Effector CD8-positive, alpha-beta T cell (primary cell): ENCODE data around the gene DTX3.
"Not testable (repeated sequence)": the region's sequence is repeated elsewhere in the genome, so short reads cannot be mapped to it uniquely, and the experiment has no call there.

Source experiments
- DNase-seq: peaks from one replicate; lab custom pipeline; 2025; lab: John Stamatoyannopoulos, UW

Gene DTX3

DNA sequence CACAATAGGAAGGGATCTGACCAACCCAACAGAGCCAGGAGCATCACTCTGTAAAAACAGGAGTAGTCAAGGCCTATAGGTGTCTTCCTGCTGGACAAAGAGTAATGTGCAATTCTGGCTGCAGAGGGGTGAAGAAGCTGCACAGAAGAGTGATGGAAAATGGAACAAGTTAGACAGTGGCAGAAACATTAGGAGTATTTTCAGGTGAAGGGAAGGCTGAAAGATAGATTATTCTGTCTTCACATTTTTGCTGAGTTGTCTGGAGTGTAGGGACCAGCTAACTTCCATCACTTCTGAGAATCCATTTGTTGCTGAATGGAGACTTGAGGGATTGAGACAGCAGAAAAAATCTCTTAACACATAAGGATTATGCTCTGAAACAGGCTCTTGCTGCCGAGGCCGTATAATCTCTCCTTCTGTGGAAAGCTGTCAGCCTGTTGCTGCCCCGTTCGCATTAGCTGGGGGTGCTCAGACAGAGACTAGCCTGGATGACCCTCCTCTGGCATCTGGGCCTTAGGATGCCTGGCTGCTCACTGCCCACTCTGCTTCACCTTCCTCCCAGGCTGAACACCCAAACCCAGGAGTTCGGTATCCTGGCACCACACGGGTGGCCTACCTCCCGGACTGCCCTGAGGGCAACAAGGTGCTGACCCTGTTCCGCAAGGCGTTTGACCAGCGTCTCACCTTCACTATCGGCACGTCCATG lies 3.5 kb downstream of the DTX3 start:
- no peak for DNase-seq

DNA sequence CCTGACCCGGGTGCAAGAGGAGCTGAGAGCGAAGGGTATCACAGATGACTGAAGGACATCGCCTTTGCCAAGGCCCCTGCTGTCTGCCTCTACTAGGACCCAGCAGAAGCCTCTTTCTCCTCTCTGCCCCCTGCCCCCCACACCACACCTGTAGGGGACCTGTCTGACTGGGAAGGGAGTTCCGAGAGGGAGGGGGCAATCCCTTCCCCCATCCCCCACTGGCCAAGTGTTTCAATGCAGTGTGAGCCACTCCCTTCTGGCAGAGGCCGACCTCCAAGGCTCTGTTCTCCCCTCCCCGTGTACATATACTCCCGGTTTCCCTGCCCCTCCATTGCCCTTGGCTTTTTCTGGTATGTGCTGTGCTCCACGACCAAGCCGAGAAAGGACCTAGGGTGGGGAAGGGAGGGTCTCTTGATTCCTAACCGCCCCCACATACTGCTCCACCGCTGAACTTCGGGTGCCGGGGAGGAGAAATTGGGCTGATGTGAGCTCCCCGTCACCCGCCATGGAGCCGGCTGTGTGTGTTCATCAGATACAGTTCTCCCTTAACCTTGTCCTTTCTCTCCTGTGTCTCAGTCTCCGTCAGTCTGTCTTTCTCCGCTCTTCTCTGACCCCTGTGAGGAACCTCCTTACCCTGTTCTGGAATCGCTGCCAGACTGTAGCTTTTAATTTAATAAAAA lies 4.6 kb downstream of the DTX3 start:
- no peak for DNase-seq

DNA sequence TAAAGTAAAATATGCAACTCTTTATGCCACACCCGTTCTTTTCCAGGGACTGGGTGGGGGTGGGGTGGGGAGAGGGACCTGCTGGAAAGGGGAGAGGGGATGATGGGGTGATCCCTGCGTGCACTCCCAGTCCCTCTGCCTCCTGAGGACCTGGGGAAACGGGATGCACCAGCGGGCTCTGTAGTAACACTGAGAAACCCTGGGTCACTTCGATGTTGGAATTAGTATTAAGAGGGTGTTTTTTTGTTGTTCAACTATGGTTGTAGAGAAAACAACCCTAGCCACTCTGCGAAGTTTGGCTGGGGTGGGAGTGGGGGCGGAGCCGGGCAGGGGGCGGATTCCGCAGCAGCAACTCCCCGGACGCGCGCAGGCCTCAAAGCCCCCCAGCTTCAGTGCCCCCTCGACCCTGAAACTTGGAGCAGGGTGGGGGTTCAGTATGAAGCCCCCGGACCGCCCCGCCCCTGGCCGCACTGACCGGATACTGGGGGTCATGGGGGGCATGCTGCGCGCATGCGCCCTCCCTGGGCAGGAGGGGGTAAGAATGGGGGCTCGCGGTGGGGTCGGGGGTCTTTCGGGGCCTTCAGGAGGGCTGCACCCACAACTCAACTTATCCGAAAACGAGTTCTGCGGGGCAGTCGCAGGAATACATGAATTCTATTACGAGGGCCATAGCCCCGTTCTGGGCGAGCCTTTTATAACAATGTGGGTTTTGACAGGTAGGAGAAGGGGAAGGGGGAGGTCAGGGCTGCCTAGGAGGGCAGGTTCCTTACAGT lies 5.3 kb downstream of the DTX3 start:
- no peak for DNase-seq

DNA sequence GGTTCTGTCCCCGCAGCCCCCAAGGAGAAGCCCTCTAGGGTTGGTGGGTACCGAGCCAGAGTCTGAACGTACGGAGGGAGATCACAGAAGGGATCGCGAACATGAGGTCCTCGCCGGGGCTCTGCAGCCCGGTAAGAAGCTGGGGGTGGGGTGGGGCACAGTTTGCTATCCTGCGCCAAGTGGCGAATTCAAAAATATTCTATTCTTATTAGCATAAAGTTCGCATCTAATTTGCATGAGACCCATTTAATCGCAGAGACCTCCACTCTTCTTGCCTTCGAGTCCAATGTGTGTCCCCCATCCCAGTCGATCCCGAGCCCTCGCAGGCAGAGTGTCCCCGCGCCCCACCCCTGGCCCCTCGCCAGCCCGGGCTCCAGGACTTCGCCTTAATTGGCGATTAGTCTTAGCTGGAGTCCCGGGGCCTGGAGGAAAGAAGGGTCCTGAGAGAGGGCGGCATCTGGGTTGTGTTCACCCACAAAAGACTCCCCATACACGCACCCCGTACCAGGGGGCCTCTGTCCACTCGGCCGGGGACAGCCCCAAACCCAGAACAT lies 6.0 kb downstream of the DTX3 start:
- DNase-seq: no peak

DNA sequence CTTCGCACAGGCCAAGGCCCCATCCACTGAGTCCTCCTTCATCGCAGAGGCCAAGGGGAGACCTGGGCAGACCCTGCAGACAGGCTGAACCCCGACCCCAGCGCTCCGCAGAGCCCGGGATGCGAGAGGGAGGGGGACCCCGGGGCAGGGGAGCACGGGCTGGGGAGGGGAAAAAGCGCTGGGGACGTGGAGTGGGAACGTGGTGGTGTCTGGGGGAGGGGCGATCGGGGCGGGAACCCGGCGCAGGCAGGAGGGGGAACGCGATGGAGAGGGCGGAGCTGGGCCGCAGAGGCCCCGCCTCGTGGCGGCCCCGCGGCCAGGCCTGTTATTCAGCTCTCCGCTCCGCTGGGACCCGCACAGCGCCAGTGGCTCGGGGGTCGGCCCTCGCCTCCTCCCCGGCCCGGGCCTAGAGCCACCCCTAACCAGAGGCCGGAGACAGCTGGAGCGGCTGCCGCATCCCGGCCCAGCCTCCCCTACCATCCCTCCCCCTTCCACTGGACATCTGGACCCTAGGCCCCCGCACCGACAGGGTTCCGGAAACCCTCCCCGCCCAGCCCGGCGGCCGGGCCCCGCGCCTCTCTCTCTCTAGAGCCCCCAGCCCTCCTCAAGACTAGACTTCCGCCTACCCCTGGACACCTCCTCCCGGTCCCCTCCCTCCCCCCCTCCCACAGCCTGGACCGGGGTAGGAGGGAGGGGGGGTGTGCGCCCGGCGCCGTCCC lies 6.6 kb downstream of the DTX3 start, which contains the start of gene ARHGEF25:
Gene ARHGEF25, plus strand, starts transcription at position 328 of the 719 bp plus-strand sequence. CDS start 460 bp downstream, outside the sequence.
- DNase-seq: peak; percentile 27

DNA sequence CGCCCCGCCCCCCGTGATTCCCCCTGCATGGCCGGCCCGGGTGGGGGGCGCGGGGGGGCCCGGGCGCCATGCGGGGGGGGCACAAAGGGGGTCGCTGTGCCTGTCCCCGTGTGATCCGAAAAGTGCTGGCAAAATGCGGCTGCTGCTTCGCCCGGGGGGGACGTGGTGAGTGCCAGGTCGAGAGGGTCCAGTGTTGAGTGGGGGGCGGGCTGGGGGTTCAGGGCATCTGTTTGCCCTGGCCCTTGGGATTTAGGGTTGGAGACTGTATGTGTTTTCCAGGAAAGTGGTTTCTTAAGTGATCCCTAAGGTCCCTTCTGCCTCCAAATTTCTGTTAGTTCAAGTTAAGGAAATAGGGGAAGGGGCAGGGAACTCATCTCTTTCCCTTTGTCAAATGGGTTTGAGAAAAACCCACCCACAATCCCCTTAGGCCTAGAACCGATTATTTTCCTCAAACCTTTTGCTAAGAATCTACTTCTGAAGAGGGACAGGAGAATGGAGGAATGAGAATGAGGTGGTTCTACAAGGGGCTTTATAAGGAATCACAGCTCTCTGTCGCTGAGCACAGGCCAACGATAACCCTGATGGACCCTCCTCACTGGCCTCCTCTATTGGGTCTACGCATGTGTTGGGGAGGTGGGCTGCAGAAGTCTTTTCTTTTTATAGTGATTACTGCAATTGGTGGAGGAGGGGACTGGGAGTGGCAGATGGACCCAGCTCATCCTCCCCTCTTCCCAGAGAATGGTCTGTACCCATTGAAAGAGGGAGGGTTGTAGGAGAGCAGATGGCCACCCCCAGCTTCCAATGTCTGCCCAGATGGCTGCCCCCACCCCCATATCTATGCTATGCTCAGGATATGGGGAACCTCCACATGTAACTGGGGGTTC lies 7.4 kb downstream of the DTX3 start:
- no peak for DNase-seq

DNA sequence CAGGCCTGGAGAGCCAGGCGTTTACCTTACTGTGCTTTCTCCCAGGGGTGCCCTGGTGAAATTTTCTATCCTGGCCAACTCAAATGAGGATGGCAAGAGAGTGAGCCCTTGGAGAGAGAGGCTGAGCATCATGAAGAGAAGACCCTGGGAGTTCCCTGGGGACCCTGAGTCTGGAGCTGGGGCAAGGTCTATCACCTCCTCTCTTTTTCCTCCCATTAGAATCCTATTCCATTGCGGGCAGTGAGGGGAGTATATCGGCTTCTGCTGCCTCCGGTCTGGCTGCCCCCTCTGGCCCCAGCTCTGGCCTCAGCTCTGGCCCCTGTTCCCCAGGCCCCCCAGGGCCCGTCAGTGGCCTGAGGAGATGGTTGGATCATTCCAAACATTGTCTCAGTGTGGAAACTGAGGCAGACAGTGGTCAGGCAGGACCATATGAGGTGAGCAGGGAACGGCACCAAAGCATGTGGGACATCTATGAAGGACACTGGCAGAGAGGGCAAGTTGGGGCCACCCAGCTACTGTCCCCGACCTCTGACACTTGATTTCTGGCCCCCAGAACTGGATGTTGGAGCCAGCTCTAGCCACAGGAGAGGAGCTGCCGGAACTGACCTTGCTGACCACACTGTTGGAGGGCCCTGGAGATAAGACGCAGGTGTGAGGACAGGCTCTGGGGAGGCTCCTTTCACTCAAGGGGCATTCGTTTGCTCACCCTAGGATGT lies 8.2 kb downstream of the DTX3 start:
- DNase-seq: no peak

DNA sequence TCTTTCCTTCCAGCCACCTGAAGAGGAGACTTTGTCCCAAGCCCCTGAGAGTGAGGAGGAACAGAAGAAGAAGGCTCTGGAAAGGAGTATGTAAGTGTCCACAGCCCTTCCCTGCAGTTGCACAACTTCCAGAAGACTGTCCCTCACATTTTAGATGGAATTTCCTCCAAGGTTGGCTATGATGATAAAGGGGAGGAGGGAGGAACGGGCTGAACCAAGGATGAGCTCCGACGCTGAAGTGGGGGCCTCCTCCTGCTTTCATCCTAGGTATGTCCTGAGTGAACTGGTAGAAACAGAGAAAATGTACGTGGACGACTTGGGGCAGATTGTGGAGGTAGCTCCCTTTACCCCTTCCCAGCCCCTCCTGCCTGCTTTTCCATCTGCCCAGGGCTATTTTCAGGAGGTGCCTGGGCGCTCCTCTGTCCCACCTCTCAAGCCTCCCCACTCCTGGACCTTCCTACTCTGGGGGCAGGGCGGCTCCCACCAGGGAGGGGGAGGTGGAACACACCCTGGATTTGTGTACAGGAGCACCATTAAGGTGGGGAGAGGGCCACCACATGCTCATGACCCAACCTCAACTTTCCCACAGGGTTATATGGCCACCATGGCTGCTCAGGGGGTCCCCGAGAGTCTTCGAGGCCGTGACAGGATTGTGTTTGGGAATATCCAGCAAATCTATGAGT lies 8.9 kb downstream of the DTX3 start:
- no peak for DNase-seq

DNA sequence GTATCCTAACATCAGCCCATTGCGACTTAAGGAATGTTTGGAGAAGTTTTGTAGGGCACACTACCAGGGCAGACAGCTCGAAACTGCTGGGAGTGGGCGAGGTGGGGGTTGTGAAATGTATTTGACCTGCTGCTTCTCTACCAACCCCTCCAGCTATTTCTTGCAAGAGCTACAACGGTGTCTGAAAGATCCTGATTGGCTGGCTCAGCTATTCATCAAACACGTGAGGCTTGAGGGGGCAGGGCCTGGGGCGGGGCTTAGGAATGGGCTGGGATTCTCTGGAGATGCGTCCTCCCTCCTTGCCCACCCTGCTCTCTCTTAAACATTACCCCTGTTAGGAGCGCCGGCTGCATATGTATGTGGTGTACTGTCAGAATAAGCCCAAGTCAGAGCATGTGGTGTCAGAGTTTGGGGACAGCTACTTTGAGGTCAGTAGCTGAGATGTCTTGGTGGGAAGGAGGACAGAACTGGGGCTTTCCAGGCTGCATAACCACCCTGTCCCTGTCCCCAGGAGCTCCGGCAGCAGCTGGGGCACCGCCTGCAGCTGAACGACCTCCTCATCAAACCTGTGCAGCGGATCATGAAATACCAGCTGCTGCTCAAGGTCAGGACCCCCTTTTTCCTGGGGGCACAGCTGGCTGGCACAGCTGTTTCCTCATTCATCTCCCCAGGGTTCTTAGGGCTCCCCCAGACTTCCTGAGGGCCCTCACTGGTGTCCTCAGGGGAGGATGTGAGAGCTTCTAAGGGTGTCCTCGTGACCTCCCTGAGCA lies 9.7 kb downstream of the DTX3 start:
- no peak for DNase-seq

DNA sequence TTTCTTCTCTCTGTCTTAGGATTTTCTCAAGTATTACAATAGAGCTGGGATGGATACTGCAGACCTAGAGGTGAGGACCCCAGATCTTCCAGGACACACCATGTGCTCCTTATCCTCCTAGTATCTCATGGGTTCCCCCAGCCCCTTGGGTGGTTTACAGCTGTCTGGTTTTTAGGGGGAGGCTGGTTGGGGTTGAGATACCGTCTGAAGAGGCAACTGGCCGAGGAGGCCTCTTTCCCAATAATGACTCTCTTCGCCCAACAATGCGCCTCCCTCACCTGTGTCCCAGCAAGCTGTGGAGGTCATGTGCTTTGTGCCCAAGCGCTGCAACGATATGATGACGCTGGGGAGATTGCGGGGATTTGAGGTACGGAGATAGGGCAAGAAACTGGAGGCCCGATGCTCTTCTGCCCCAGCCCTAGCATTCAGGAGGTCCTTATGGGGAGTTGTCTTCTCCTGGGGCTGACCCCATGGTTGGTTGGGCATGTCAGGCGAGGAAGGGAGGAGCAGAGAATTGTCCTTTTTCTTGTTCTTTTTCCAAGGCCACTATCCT lies 10.4 kb downstream of the DTX3 start:
- DNase-seq: no peak

DNA sequence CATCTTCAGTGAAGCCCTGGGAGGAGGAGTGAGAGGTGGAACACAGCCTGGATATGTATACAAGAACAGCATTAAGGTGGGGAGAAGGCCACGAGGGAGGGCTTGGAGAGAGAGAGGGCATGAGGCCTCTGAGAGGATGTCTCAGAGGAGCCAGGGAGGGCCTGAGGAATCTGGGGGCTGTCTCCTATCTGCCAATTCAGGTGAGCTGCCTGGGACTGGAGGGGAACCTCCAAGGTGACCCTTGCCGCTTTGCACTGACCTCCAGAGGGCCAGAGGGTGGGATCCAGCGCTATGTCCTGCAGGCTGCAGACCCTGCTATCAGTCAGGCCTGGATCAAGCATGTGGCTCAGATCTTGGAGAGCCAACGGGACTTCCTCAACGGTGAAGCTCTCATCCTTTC lies 11.0 kb downstream of the DTX3 start:
- DNase-seq: no peak

DNA sequence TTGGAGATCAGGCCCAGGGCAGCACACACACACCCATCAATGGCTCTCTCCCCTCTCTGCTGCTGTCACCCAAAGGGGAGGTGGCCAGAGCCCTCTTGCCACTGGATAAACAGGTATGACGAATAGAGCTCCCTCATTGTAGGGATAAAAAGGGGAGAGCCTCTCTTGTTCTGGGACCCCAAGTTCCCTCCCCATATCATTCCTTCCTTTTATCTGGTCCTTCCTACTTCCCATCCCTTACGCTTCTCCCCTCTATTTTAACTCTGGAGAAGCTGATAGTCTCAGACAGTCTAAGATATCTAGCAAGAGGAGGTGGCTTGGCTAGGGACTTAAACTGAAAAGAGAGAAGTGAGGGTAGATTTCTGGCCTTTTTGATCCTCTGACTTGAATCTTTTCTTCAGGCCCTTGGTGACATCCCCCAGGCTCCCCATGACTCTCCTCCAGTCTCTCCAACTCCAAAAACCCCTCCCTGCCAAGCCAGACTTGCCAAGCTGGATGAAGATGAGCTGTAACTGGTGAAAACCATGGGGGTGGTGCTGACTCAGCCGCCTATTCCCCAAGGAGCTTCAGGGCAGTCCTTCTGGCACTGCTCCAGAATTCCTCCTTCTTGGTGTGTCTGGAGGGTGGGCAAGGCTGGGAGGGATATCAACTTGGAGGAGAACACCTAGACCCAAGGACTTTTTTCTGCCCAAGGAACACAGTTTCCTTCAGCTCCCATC lies 11.9 kb downstream of the DTX3 start:
- DNase-seq: no peak

DNA sequence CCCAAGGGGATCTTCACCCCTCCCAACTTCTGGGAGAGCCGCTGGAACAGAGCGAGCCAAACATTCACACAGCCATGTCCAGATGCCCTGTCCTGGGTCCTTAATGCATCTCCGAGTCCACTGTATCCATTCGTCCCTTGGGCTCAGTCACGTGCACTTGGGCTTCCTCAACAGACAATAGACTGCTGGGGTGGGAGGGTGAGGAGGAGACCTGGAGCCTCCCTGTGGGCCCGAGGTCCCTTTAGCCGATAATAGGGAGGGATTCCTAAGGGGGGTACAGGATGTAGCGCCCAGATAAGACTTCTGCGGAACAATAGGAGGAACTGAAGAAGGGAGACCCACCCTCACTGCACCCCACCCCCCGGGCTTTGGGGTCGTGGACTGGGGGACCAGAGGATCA lies 13.3 kb downstream of the DTX3 start:
- DNase-seq: no peak

DNA sequence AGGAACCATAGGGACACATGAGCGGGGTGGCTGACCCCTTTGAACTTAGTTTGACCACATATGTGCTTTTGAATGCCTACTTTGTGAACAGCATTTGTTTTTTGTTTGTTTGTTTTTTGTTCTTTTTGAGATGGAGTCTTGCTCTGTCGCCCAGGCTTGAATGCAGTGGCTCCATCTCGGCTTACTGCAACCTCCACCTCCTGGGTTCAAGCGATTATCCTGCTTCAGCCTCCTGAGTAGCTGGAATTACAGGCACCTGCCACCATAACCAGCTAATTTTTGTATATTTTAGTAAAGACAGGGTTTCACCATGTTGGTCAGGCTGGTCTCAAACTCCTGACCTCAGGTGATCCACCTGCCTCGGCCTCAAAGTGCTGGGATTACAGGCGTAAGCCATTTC lies 13.8 kb downstream of the DTX3 start:
- DNase-seq: not testable (repeated sequence)

DNA sequence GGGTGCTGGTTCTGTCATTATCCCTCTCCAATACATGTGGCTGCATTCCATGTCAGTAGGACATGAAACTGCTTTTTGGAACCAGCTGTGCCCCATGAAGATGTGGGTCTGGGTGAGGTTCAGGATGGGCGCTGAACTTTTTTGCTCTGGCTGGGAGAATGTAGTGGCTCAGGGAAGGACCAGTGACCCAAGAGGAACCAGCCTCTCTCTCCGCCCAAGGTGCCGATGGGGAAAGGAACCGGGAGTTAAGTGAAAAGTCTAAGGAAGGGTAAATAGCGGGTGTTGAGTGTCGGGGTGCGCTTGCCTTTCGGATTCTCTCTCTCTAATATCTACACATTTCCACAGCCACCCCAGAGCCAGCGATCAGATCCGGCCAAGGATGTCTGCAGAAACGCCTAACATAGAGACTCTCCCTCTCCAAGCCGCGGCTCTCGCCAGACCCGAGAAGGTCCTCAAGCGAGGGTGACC lies 14.4 kb downstream of the DTX3 start:
- DNase-seq: no peak

DNA sequence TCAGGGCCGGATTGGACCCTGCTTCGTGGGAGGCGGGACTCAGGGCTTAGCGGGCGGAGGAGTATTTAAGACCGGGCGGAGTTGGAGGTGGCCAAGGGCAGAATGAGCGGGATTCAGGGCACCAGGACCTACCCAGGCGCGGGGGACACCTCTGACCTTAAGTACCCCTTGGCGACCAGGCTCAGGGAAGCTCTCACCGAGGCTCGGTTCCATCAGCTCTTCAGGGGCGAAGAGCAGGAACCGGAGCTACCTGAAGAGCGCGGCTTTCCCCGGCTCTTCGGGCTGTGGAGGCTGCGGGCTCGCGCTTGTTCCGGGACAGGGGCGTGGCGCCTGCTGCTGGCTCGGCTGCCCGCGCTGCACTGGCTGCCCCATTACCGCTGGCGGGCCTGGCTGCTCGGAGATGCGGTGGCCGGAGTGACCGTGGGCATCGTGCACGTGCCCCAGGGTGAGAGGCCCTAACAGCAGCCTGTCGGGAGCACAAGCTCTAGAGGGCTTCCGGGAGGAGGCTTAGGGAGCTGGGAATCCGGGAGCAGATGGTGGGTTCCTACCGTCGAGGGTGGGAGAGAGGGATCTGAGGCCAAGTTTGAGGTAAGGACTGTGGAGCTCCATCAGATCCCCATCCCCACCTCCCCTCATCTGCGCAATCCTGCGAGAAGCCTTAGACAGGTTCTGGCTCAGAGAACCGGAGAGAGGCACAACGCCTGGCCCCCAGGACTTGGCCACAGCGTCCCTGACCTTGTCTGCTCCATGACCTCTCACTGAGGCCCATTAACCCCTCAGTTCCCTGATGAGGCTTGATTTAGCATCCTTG lies 15.0 kb downstream of the DTX3 start:
- no peak for DNase-seq
